Fibroblast of lung (primary cell): ENCODE data around the gene CCDC88C.

Experiments used
- EZH2 ChIP-seq: IDR thresholded peaks from 2 replicates; pipeline ENCODE4 v1.5.1; 2012; ENCODE audit warnings: low read length, control low read depth, mild to moderate bottlenecking; ENCODE audit errors: missing control alignments
- TF ChIP-seq, protein P1 (sequence below), 2 donors: IDR thresholded peaks in 1 of 2; conservative IDR thresholded peaks in 1 of 2; 1 replicate in 1 of 2; 2 replicates in 1 of 2; pipeline ENCODE4 v1.5.1; 2011 to 2012; ENCODE audit warnings: low read length in 2 of 2, control low read depth in 1 of 2, inconsistent platforms in 1 of 2, low read depth in 1 of 2, mild to moderate bottlenecking in 1 of 2

DNA sequence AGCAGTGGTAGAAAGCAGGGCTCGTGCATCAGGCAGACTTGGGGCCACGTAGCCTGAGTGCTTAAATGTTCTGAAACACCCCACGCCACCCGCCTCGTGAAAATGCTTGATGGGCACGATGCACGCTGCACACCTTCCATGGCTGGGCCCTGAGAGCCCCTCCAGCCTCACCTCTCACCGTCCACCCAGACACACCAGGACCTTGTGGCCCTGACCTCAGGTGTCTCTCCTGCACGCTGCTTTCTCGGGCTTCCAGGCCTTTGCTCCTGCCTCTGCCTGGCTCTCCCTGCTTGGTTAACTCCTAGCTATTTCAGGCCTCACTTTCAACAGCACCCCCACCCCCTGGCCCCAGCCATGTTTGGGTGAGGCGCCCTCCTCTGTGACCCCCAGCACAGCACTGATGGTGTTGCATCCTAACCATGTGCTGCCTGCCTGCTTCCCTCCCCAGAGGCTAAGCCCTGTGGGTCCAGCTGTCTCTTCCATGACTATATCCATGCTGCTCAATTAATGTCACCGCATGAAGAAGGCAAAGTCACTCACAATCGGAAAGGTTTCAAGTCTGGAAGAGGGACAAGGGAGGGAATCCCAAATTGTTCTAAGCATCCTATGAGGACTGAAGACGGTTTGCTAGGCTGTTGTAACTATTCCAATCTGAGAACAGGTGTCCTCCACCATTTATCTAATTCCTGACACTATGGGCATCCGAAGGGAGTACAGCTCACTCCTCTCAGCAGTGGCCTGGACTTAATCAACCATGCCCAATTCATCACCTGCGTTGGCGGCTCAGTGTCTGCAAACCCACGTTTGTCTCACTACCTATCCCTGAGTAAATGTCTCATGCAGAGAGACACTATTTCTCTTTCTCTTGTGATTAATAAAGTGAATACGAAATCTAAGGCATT, 82.2 kb downstream of the CCDC88C start:
- TF ChIP-seq, protein P1, sequence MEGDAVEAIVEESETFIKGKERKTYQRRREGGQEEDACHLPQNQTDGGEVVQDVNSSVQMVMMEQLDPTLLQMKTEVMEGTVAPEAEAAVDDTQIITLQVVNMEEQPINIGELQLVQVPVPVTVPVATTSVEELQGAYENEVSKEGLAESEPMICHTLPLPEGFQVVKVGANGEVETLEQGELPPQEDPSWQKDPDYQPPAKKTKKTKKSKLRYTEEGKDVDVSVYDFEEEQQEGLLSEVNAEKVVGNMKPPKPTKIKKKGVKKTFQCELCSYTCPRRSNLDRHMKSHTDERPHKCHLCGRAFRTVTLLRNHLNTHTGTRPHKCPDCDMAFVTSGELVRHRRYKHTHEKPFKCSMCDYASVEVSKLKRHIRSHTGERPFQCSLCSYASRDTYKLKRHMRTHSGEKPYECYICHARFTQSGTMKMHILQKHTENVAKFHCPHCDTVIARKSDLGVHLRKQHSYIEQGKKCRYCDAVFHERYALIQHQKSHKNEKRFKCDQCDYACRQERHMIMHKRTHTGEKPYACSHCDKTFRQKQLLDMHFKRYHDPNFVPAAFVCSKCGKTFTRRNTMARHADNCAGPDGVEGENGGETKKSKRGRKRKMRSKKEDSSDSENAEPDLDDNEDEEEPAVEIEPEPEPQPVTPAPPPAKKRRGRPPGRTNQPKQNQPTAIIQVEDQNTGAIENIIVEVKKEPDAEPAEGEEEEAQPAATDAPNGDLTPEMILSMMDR (conservative IDR thresholded peaks at IDR 0.05 in 1 of 2, IDR thresholded peaks at IDR 0.05 in 1 of 2; ENCODE audit: low read depth in 1 of 2, low read length in 2 of 2): no peak
- TF ChIP-seq EZH2: no peak
